Stomach (tissue), 9 donors: ENCODE results near the gene OR13G1. TPM values are rescaled to one million over a fixed set of nuclear protein-coding genes. Genes with fewer than 3 reads are reported as not detected.
A peak's percentile ranks its signal among the peaks of the same experiment; 100 is the strongest.

ENCODE experiments used
- DNase-seq, 2 donors: peaks; one replicate each; pipeline versions ENCODE4 v3.0.0 to v3.0.0-alpha.2; 2013 to 2019
- H3K27ac ChIP-seq, 5 donors: fragments of 200-600 bp in 4 of 5; sonication (generic) in 4 of 5; one replicate each; pipeline ENCODE4 v1.5.1; 2013 to 2019; ENCODE audit warnings: mild to moderate bottlenecking in 1 of 5, moderate library complexity in 1 of 5
- H3K27me3 ChIP-seq, 3 donors: fragments of 200-600 bp; sonication (generic); one replicate each; pipeline ENCODE4 v1.5.1; 2017 to 2019; ENCODE audit warnings: mixed run types in 1 of 3
- H3K36me3 ChIP-seq, 4 donors: fragments of 200-600 bp; sonication (generic); 1 replicate in 3 of 4; 2 replicates in 1 of 4; pipeline ENCODE4 v1.5.1; 2016 to 2019
- H3K4me1 ChIP-seq, 4 donors: fragments of 200-600 bp; sonication (generic); one replicate each; pipeline ENCODE4 v1.5.1; 2016 to 2019
- H3K4me3 ChIP-seq, 4 donors: fragments of 200-600 bp; sonication (generic) in 3 of 4; one replicate each; pipeline ENCODE4 v1.5.1; 2016 to 2019; ENCODE audit warnings: mild to moderate bottlenecking in 1 of 4
- H3K9me3 ChIP-seq, 4 donors: fragments of 200-600 bp; sonication (generic); one replicate each; pipeline ENCODE4 v1.5.1; 2016 to 2019
- CTCF ChIP-seq, 7 experiments: fragments of 450-650 bp in 4 of 7; fragments of 200-600 bp in 3 of 7; sonication (generic) in 3 of 7; IDR thresholded peaks; one replicate each; pipeline ENCODE4 v1.5.1; 2016 to 2019; ENCODE audit warnings: antibody characterized with exemption in 7 of 7, control low read depth in 2 of 7, mild to moderate bottlenecking in 1 of 7
- EP300 ChIP-seq: sonication (generic); formaldehyde crosslinking; IDR thresholded peaks from one replicate; pipeline ENCODE4 v1.6.1; 2017; ENCODE audit warnings: antibody characterized with exemption
- POLR2A ChIP-seq, 4 donors: fragments of 450-650 bp; IDR thresholded peaks; one replicate each; pipeline ENCODE4 v1.6.1; 2016; ENCODE audit warnings: antibody characterized with exemption in 4 of 4, control low read depth in 2 of 4, mild to moderate bottlenecking in 1 of 4, moderate library complexity in 1 of 4
- POLR2AphosphoS5 ChIP-seq, 3 donors: sonication (generic); formaldehyde crosslinking; IDR thresholded peaks; one replicate each; pipeline ENCODE4 v1.6.1; 2016; ENCODE audit warnings: antibody characterized with exemption in 3 of 3
- WGBS, 5 donors: extraction: QIAGEN DNeasy Blood & Tissue Kit in 3 of 5; methylation state at CpG; one replicate each; pipeline versions ENCODE4 v1.1.5 to v1.1.7; 2013 to 2018; 5-methylcytosine and 5-hydroxymethylcytosine counted together
- intact Hi-C: fragments of 100-400 bp; cut with DNase I; formaldehyde crosslinking; loops from one replicate; pipeline ENCODE4 v1.15.1; 2023; ENCODE audit warnings: low total_unique reads
- polyA plus RNA-seq, 3 donors: library from polyadenylated mRNA; stranded (reverse); fragments of 200-250 nt; gene quantifications; one replicate each; pipeline ENCODE4 v1.2.3, GENCODE V29; 2013
- total RNA-seq, 5 donors: library from RNA; depleted of rRNA; stranded (reverse); fragments of >200 nt; gene quantifications; one replicate each; pipeline versions ENCODE4 v1.1.0 to v1.2.3, GENCODE V29; 2014 to 2016
- donor health status: healthy with polysubstance abuse.
- donor health status: Bipolar disorder and iron deficiency.
- donor health status: healthy.

The OR13G1 gene
- total and polyA plus RNA-seq, 8 donors = not detected

- WGBS, 5 donors = 74 to 83% (median 80%) methylated on average over 7 of the region's 7 CpGs
- TF ChIP-seq POLR2AphosphoS5 (IDR thresholded peaks at IDR 0.05) (no peak), CTCF (IDR thresholded peaks at IDR 0.05) (no peak), EP300 (no peak), POLR2A (IDR thresholded peaks at IDR 0.05) (no peak)
- intact Hi-C loops = no loop called here
- no peaks in the 10 kb centered on the region for H3K27me3 ChIP-seq
- no peaks in the 10 kb centered on the region for H3K36me3 ChIP-seq
- no peaks in the 10 kb centered on the region for H3K4me1 ChIP-seq
- no peak overlapping the region for H3K4me3 ChIP-seq
- no peak overlapping the region for H3K27ac ChIP-seq
- no peaks in the 10 kb centered on the region for H3K9me3 ChIP-seq
- no peak for DNase-seq
These were observed 23.2 kb downstream of the OR13G1 start for GRCh38 chr1:247656221-247656875.

- H3K36me3 ChIP-seq = no peaks in the 10 kb centered on the region
- no peak overlapping the region for H3K4me3 ChIP-seq
- no peak overlapping the region for H3K27ac ChIP-seq
- WGBS, 5 donors = 77 to 100% (median 89%) methylated on average over 1 of the region's 1 CpG
- intact Hi-C loops = no loop called here
- H3K9me3 ChIP-seq = no peaks in the 10 kb centered on the region
- no peaks in the 10 kb centered on the region for H3K27me3 ChIP-seq
- no peak for DNase-seq
- peaks cover 0 to 3% (median 0%) of the 10 kb centered on the region in 4 donors for H3K4me1 ChIP-seq
- no peak for TF ChIP-seq POLR2AphosphoS5 (IDR thresholded peaks at IDR 0.05)
- TF ChIP-seq POLR2A (IDR thresholded peaks at IDR 0.05) = no peak
- no peak for TF ChIP-seq EP300
- TF ChIP-seq CTCF (IDR thresholded peaks at IDR 0.05) = no peak
These were observed 26.5 kb downstream of the OR13G1 start for GRCh38 chr1:247653040-247653439.

- intact Hi-C loops = no loop called here
- Histone ChIP-seq H3K27ac (no peak overlapping the region), H3K9me3 (no peaks in the 10 kb centered on the region), H3K4me1 (peaks cover 0 to 6% (median 0%) of the 10 kb centered on the region in 4 donors), H3K36me3 (no peaks in the 10 kb centered on the region), H3K27me3 (no peaks in the 10 kb centered on the region), H3K4me3 (no peak overlapping the region)
- no peak for TF ChIP-seq POLR2AphosphoS5 (IDR thresholded peaks at IDR 0.05)
- TF ChIP-seq POLR2A (IDR thresholded peaks at IDR 0.05) = no peak
- TF ChIP-seq CTCF (IDR thresholded peaks at IDR 0.05) = no peak
- TF ChIP-seq EP300 = no peak
- WGBS, 5 donors = 3 to 7% (median 6%) methylated on average over 2 of the region's 2 CpGs
- DNase-seq = peak; percentile 56 to 64
These were observed 31.7 kb downstream of the OR13G1 start for GRCh38 chr1:247647864-247648263.

- Histone ChIP-seq H3K27ac (no peak overlapping the region), H3K27me3 (no peaks in the 10 kb centered on the region), H3K9me3 (no peaks in the 10 kb centered on the region), H3K36me3 (no peaks in the 10 kb centered on the region), H3K4me1 (peaks cover 0 to 6% (median 0%) of the 10 kb centered on the region in 4 donors), H3K4me3 (no peak overlapping the region)
- TF ChIP-seq POLR2AphosphoS5 (IDR thresholded peaks at IDR 0.05) (no peak), POLR2A (IDR thresholded peaks at IDR 0.05) (no peak), CTCF (IDR thresholded peaks at IDR 0.05) (no peak), EP300 (no peak)
- WGBS, 5 donors = 81 to 93% (median 85%) methylated on average over 4 of the region's 4 CpGs
- intact Hi-C loops = no loop called here
- DNase-seq = no peak
These were observed 32.7 kb downstream of the OR13G1 start for GRCh38 chr1:247646867-247647266.
